H9 (cell line): ENCODE results near the gene DEDD2. TPM values are rescaled to one million over a fixed set of nuclear protein-coding genes. Genes with fewer than 3 reads are reported as not detected.

ENCODE experiments used
- DNase-seq: peaks from one replicate; pipeline ENCODE4 v3.0.0-alpha.2; 2017
- H2AFZ ChIP-seq: one replicate; pipeline ENCODE4 v1.6.1; 2013; ENCODE audit warnings: mild to moderate bottlenecking, low read length, control low read depth, moderate library complexity
- H2AK5ac ChIP-seq: 2 replicates; pipeline ENCODE4 v1.6.1; 2013; ENCODE audit warnings: low read length, control low read depth, mixed read lengths; ENCODE audit not compliant: insufficient read length
- H2BK120ac ChIP-seq: one replicate; pipeline ENCODE4 v1.6.1; 2013; ENCODE audit warnings: low read depth, mild to moderate bottlenecking, low read length, control low read depth, inconsistent platforms; ENCODE audit not compliant: poor library complexity, severe bottlenecking
- H2BK12ac ChIP-seq: 2 replicates; pipeline ENCODE4 v1.6.1; 2013; ENCODE audit warnings: low read length, control low read depth, mixed read lengths, low read depth; ENCODE audit not compliant: insufficient read length
- H2BK15ac ChIP-seq: 2 replicates; pipeline ENCODE4 v1.6.1; 2013; ENCODE audit warnings: low read depth, low read length, control low read depth
- H2BK20ac ChIP-seq: one replicate; pipeline ENCODE4 v1.6.1; 2013; ENCODE audit warnings: low read depth, mild to moderate bottlenecking, low read length, control low read depth, inconsistent platforms; ENCODE audit not compliant: poor library complexity, severe bottlenecking
- H2BK5ac ChIP-seq: 2 replicates; pipeline ENCODE4 v1.6.1; 2013; ENCODE audit warnings: low read length, control low read depth, mixed read lengths; ENCODE audit not compliant: insufficient read length
- H3K14ac ChIP-seq: 2 replicates; pipeline ENCODE4 v1.6.1; 2013; ENCODE audit warnings: low read length, control low read depth; ENCODE audit not compliant: insufficient read depth
- H3K18ac ChIP-seq: 2 replicates; pipeline ENCODE4 v1.6.1; 2013; ENCODE audit warnings: low read depth, mild to moderate bottlenecking, mixed read lengths, low read length, control low read depth; ENCODE audit not compliant: insufficient read length
- H3K23ac ChIP-seq: 2 replicates; pipeline ENCODE4 v1.6.1; 2013; ENCODE audit warnings: low read length, control low read depth, mixed read lengths, low read depth; ENCODE audit not compliant: insufficient read length
- H3K23me2 ChIP-seq: 2 replicates; pipeline ENCODE4 v1.6.1; 2013; ENCODE audit warnings: low read depth, mild to moderate bottlenecking, mixed read lengths, low read length, control low read depth; ENCODE audit not compliant: insufficient read length, poor library complexity, severe bottlenecking
- H3K27ac ChIP-seq: 2 replicates; pipeline ENCODE4 v1.5.1; 2013; ENCODE audit warnings: low read length, control low read depth, mixed read lengths, low read depth; ENCODE audit not compliant: insufficient read length
- H3K27me3 ChIP-seq: 2 replicates; pipeline ENCODE4 v1.6.1; 2013; ENCODE audit warnings: low read length, control low read depth, inconsistent platforms; ENCODE audit not compliant: insufficient read depth
- H3K4ac ChIP-seq: 2 replicates; pipeline ENCODE4 v1.6.1; 2013; ENCODE audit warnings: low read depth, mild to moderate bottlenecking, control low read depth, inconsistent platforms, low read length, moderate library complexity
- H3K4me1 ChIP-seq: 2 replicates; pipeline ENCODE4 v1.6.1; 2013; ENCODE audit warnings: low read length, control low read depth, inconsistent platforms; ENCODE audit not compliant: insufficient read depth
- H3K4me2 ChIP-seq: 2 replicates; pipeline ENCODE4 v1.6.1; 2013; ENCODE audit warnings: low read length, control low read depth, mixed read lengths; ENCODE audit not compliant: insufficient read length, insufficient read depth
- H3K56ac ChIP-seq: 2 replicates; pipeline ENCODE4 v1.6.1; 2013; ENCODE audit warnings: low read depth, mild to moderate bottlenecking, mixed read lengths, low read length, control low read depth; ENCODE audit not compliant: insufficient read length
- H3K79me1 ChIP-seq: 2 replicates; pipeline ENCODE4 v1.6.1; 2013; ENCODE audit warnings: low read depth, mild to moderate bottlenecking, moderate library complexity, low read length, control low read depth, inconsistent platforms; ENCODE audit not compliant: insufficient read depth, poor library complexity, severe bottlenecking
- H3K79me2 ChIP-seq: 2 replicates; pipeline ENCODE4 v1.6.1; 2013; ENCODE audit warnings: low read length, control low read depth, inconsistent platforms; ENCODE audit not compliant: insufficient read depth
- H3K9ac ChIP-seq: 2 replicates; pipeline ENCODE4 v1.6.1; 2013; ENCODE audit warnings: low read length, control low read depth, mixed read lengths; ENCODE audit not compliant: insufficient read length; ENCODE audit errors: extremely low read depth
- H3K9me3 ChIP-seq: one replicate; pipeline ENCODE4 v1.6.1; 2013; ENCODE audit warnings: low read depth, low read length, inconsistent platforms; ENCODE audit not compliant: control insufficient read depth
- H3T11ph ChIP-seq: one replicate; pipeline ENCODE4 v1.6.1; 2013; ENCODE audit warnings: mild to moderate bottlenecking, low read length, control low read depth, inconsistent platforms
- H4K20me1 ChIP-seq: one replicate; pipeline ENCODE4 v1.6.1; 2013; ENCODE audit not compliant: control insufficient read depth, insufficient read length, insufficient read depth
- H4K5ac ChIP-seq: 2 replicates; pipeline ENCODE4 v1.6.1; 2013; ENCODE audit warnings: low read depth, mild to moderate bottlenecking, mixed read lengths, low read length, control low read depth; ENCODE audit not compliant: insufficient read length
- H4K8ac ChIP-seq: replicated peaks from 2 replicates; pipeline ENCODE4 v1.6.1; 2013; ENCODE audit warnings: low read length, control low read depth, mixed read lengths, low read depth; ENCODE audit not compliant: insufficient read length
- H4K91ac ChIP-seq: 2 replicates; pipeline ENCODE4 v1.6.1; 2013; ENCODE audit warnings: low read depth, mild to moderate bottlenecking, moderate library complexity, mixed read lengths, low read length, control low read depth; ENCODE audit not compliant: insufficient read length
- H3K27ac Mint-ChIP-seq, 3 experiments: 2 replicates in 2 of 3; 3 replicates in 1 of 3; pipeline ENCODE4 v1.8.0; 2020 to 2021; ENCODE audit warnings: mixed read lengths in 3 of 3, mild to moderate bottlenecking in 1 of 3, moderate library complexity in 1 of 3
- H3K27me3 Mint-ChIP-seq: 2 replicates; pipeline ENCODE4 v1.8.0; 2021; ENCODE audit warnings: low read depth, mild to moderate bottlenecking, moderate library complexity, mixed read lengths
- H3K36me3 Mint-ChIP-seq, 3 experiments: 2 replicates in 2 of 3; 3 replicates in 1 of 3; pipeline ENCODE4 v1.8.0; 2020 to 2021; ENCODE audit warnings: low read depth in 3 of 3, mixed read lengths in 3 of 3; ENCODE audit not compliant: insufficient read depth in 1 of 3
- H3K4me1 Mint-ChIP-seq, 2 experiments: 2 replicates each; pipeline ENCODE4 v1.8.0; 2020; ENCODE audit warnings: mixed read lengths in 2 of 2
- H3K4me3 Mint-ChIP-seq, 2 experiments: 2 replicates in 1 of 2; 3 replicates in 1 of 2; pipeline ENCODE4 v1.8.0; 2020 to 2021; ENCODE audit warnings: mild to moderate bottlenecking in 2 of 2, mixed read lengths in 2 of 2, moderate library complexity in 1 of 2
- H3K9me3 Mint-ChIP-seq, 2 experiments: 2 replicates in 1 of 2; 3 replicates in 1 of 2; pipeline ENCODE4 v1.8.0; 2020; ENCODE audit warnings: mild to moderate bottlenecking in 2 of 2, mixed read lengths in 2 of 2, moderate library complexity in 1 of 2
- CTCF ChIP-seq: fragments of 200-600 bp; sonication (generic); conservative IDR thresholded peaks from 3 replicates; pipeline ENCODE4 v1.8.0; 2021; ENCODE audit warnings: antibody characterized with exemption, mild to moderate bottlenecking
- WGBS: extraction: QIAGEN DNeasy Blood & Tissue Kit; methylation state at CpG from one replicate; pipeline ENCODE4 v1.1.7; 2013; ENCODE audit warnings: missing lambda C conversion rate, low lambda C conversion rate, mixed read lengths; ENCODE audit not compliant: insufficient read length; ENCODE audit errors: extremely low coverage; 5-methylcytosine and 5-hydroxymethylcytosine counted together
- total RNA-seq: library from RNA; stranded (reverse); gene quantifications from 2 replicates; pipeline ENCODE4 v1.2.1, GENCODE V29; 2021

DEDD2 gene
- total RNA-seq, 1 experiment from 2014 or later, result 32.3 TPM

GRCh38 chr19:42199440-42200115, 17.9 kb downstream of the DEDD2 start:
- H3K4me1 Mint-ChIP-seq, result peaks cover 31 to 50% of the 10 kb centered on the region in 2 experiments

More at GRCh38 chr19:42199440-42200115, 17.9 kb downstream of the DEDD2 start:
- Histone ChIP-seq H3K79me2 (peaks cover 6% of the 10 kb centered on the region; the same call in 1 of the 2 replicates), H2BK5ac (no peak overlapping the region), H3K4me2 (no peak overlapping the region), H4K5ac (no peak overlapping the region), H4K8ac (no peak overlapping the region), H2BK120ac (no peak overlapping the region), H2AFZ (no peak overlapping the region), H3T11ph (no peak overlapping the region), H4K20me1 (no peaks in the 10 kb centered on the region), H4K91ac (no peak overlapping the region), H2BK20ac (no peak overlapping the region), H3K23me2 (peaks cover 2% of the 10 kb centered on the region), H3K9me3 (no peaks in the 10 kb centered on the region), H3K14ac (no peak overlapping the region), H3K23ac (no peak overlapping the region), H3K9ac (no peak overlapping the region), H2BK12ac (no peak overlapping the region), H3K56ac (no peak overlapping the region), H3K4me1 (peaks cover 4% of the 10 kb centered on the region; the same call in 1 of the 2 replicates), H2BK15ac (no peak overlapping the region), H3K27ac (no peak overlapping the region), H3K27me3 (no peaks in the 10 kb centered on the region), H3K18ac (no peak overlapping the region), H2AK5ac (no peak overlapping the region), H3K4ac (no peak overlapping the region), H3K79me1 (peaks cover 4% of the 10 kb centered on the region)
- DNase-seq, result peak; percentile 84
- Mint-ChIP-seq H3K36me3 (peaks cover 46 to 80% (median 76%) of the 10 kb centered on the region in 3 experiments), H3K27ac (peak overlapping the region in 2 of 3 experiments; percentile 68 to 78; a peak in 4 of 7 replicates), H3K9me3 (no peaks in the 10 kb centered on the region; a peak in 1 of 5 replicates), H3K27me3 (peaks cover 6% of the 10 kb centered on the region), H3K4me3 (peak overlapping the region in 1 of 2 experiments; percentile 12; a peak in 1 of 5 replicates)
- no CpG with 5 or more reads among the region's 32 CpGs for WGBS
- peak; percentile 44; the same call in 2 of the 3 replicates for TF ChIP-seq CTCF
